Endothelial cell of hepatic sinusoid (primary cell): ENCODE results near the gene PKMYT1.
"Not testable (repeated sequence)": the region's sequence is repeated elsewhere in the genome, so short reads cannot be mapped to it uniquely, and the experiment has no call there.

Experiments used
- in situ Hi-C: cut with HindIII; loops from 2 replicates; pipeline ENCODE4 v1.10.0; 2017; ENCODE audit warnings: low sequenced_read_pairs

Gene PKMYT1

DNA sequence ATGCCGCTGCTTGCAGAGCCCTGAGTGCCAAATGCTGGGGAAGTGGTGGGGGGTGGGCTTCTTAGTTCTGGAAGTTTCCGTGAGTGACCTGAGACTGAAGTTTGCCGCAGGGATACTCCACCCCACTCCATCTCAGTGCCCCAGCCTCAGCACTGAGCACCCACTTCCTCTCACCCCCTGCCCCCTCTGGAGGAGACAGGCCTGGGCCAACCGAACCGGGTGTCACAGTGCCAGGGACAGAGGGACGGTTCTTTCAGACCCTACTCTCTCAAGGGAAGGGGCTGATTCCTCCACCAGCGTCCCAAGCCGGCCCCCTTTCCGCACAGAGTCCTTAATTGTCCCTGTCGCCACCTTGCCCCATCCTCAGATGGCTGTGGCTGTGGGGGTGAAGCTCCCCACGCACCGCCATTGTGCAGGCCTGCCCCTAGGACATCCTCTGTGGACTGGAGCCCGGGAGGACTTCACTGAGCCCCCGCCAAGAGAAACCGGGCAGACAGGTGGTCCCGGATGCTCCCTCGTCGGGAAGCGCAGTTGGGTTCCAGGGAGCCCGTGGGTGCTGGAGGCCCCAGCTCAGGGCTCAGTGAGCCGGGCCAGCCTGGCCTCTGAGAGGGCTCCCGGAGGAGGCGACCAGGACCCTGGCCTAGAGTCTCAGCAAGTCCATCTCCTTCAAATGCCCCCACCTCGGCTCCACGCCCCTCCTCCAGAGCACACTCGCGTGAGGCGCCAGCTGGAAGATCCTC is 17.7 kb downstream of the PKMYT1 start:
- in situ Hi-C loops = no loop called here

GRCh38 chr16:2960183-2961010 is 19.8 kb downstream of the PKMYT1 start:
- in situ Hi-C loops = no loop called here

DNA sequence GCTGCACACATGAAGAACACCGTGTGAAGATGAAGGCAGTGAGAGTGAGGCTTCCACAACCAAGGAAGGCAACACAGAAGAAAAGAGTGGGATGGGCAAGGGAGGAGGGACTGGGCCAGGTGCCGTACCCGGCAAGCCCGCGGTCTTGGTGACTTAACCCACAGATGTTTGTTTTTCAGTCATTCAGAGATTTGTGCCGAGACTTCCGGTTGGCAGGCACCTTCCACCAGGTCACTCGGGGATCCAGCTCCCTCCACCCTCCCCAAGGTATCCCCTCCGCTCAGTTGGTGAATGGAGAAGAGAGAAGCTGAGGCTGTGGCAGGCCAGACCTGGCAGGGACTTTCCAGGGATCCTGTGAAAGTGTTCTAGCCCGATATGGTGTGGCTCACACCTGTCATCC is 21.0 kb downstream of the PKMYT1 start:
- in situ Hi-C loops = no loop called here

DNA sequence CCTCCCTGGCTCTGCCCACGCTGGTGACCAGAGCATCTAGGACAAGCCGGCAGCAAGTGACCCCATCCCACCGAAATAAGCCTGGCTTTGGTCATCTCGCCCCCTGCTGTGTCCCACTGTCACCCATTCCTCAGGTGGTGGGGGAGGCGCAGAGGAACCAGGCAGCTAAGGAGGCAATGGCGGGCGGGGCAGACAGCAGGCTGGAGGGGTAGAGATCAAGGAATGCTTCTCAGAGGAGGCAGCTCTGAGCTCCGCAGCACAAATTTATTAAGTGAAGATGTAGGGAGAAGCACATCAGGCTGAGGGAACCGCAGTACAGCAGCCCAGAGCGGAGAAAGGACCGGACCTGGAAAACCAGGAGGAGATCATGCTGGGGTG is 23.7 kb downstream of the PKMYT1 start:
- in situ Hi-C loops = no loop called here

- in situ Hi-C loops = no loop called here
Observed at GRCh38 chr16:2955779-2956578, 24.3 kb downstream of the PKMYT1 start.

- in situ Hi-C loops = no loop called here
Observed at GRCh38 chr16:2955438-2955778, 24.8 kb downstream of the PKMYT1 start.

GRCh38 chr16:2954656-2955381 is 25.4 kb downstream of the PKMYT1 start:
- in situ Hi-C loops = no loop called here

DNA sequence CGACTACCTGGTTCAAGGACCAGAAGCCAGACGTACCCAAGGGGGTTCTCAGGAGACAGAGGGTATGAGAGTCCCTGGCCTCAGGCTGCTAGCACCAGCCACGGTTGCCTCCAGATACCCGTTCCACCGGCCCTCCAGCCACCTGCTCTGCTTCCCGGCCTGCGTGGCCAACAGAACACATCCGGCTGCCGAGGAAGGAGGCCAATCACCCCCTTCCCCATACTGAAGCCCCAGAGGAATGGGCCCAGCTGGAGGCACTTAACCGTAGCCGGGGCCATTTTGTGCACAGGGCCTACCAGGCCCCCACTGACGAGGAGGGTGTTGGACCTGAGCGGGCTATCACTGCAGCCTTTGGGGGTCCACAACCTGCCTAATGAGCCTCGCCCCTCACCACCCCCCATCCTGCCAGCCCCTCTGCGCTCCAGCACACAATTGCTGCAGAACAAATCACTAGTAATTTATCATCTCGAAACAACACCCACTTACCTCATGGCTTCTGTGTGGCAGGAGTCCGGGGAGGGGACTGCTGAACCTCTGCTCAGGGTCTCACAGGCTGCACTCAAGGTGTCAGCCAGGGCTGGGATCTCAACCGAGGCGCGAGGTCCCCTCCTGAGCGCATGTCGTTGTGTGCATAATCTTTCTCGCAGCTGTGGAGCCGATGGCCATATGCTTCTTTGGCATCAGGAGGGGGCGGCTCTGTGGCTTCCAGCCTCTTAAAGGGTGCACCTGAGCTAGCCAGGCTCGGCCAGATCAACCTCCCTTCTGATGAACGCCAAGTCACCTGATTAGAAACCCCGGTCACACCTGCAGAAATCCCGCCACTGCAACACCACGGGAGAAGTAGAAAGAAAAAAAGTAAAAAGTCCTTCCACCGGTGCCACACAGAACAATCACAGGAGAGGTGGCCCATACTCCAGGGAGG is 26.3 kb downstream of the PKMYT1 start:
- in situ Hi-C loops = no loop called here

- in situ Hi-C loops = no loop called here
Observed at GRCh38 chr16:2952679-2953078, 27.6 kb downstream of the PKMYT1 start.

GRCh38 chr16:2950773-2951172 is 29.5 kb downstream of the PKMYT1 start:
- in situ Hi-C loops = no loop called here

DNA sequence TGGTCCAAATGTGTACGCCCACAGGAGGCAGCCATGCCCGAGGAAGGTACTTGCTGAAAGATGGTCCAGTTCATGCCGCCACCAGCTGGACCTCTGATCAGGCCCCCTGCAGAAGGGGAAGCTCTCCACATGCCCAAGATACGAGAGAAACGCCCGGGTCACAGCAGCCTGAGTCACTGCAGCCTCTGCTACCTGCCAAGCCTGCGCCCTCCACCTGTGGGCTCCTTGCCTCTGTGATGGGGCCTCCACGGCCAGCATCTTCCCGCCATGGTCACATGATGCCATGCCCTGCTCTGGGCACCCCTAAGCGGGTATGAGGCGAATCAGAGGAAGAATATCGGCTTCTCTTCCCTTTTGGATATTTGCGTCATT is 29.9 kb downstream of the PKMYT1 start:
- in situ Hi-C loops = no loop called here

- in situ Hi-C loops = no loop called here
Observed at GRCh38 chr16:2949705-2950352, 30.4 kb downstream of the PKMYT1 start.

DNA sequence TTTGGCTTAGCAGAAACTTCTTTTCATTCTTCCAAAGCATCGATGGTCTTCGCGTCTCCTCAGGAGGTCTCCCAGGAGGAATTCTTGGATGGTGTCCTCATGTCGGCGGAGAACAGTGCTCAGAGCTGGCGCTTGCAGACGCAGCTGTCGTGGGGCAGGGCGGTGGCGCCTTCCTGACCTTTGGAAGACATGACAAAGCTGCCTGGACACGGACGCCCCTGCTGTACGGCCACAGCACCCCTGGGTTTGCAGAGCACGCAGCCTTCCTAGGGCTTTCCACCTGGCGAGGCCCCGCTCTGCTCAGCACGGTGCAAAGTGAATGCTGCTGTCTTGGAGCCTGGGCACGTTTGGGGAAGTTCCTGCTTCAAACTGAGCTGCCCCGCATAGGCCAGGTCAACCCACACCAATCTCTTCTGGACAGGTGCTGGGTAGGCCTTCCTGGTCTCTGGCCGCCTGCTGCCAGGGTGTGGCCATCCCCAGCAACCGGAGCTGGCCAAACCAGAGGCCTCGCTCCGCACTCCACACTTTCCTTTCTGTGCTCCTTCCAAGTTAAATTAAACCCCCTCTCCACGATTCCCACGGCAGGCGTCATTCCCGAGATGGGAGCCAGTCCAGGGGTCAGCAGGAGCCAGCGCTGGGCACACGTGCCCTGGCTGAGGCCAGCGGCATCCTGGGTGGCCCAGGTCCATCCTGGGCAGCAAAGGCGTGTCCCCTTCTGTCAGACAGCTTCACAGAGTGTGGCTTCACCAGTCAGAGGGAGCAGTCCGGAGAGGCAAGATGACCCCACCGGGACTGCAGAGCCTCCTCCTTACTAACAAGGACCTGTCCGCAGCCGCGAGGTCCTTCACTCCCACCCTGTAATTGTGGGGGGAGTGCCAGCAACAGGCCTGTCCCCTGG is 31.2 kb downstream of the PKMYT1 start:
- in situ Hi-C loops = no loop called here

- in situ Hi-C loops = no loop called here
Observed at GRCh38 chr16:2946649-2947048, 33.6 kb downstream of the PKMYT1 start.

DNA sequence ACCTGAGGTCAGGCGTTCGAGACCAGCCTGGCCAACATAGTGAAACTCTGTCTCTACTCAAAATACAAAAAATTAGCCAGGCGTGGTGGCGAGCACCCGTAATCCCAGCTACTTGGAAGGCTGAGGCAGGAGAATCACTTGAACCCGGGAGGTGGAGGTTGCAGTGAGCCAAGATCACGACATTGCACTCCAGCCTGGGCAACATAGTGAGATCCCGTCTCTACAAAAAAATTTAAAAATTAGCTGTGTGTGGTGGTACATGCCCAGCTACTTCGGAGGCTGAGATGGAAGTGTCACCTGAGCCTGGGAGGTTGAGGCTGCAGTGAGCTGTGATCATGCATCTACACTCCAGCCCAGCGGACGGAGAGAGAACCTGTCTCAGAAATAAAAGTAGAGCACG is 36.5 kb downstream of the PKMYT1 start:
- in situ Hi-C loops = not testable (repeated sequence)

- in situ Hi-C loops = no loop called here
Observed at GRCh38 chr16:2942045-2942444, 38.2 kb downstream of the PKMYT1 start.

GRCh38 chr16:2939968-2940367 is 40.3 kb downstream of the PKMYT1 start:
- in situ Hi-C loops = no loop called here

- in situ Hi-C loops = no loop called here
Observed at GRCh38 chr16:2938206-2938605, 42.0 kb downstream of the PKMYT1 start.
